GM21717 (cell line): ENCODE measurements around the gene CYB5R4.
A peak's percentile ranks its signal among the peaks of the same experiment; 100 is the strongest.

Experiments used
- ATAC-seq: cut with Tn5 transposase; IDR thresholded peaks from one replicate; pipeline ENCODE4 v1.9.1; 2021; ENCODE audit warnings: mild to moderate bottlenecking, moderate library complexity; ENCODE audit not compliant: unreplicated experiment

The CYB5R4 gene, protein sequence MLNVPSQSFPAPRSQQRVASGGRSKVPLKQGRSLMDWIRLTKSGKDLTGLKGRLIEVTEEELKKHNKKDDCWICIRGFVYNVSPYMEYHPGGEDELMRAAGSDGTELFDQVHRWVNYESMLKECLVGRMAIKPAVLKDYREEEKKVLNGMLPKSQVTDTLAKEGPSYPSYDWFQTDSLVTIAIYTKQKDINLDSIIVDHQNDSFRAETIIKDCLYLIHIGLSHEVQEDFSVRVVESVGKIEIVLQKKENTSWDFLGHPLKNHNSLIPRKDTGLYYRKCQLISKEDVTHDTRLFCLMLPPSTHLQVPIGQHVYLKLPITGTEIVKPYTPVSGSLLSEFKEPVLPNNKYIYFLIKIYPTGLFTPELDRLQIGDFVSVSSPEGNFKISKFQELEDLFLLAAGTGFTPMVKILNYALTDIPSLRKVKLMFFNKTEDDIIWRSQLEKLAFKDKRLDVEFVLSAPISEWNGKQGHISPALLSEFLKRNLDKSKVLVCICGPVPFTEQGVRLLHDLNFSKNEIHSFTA

DNA sequence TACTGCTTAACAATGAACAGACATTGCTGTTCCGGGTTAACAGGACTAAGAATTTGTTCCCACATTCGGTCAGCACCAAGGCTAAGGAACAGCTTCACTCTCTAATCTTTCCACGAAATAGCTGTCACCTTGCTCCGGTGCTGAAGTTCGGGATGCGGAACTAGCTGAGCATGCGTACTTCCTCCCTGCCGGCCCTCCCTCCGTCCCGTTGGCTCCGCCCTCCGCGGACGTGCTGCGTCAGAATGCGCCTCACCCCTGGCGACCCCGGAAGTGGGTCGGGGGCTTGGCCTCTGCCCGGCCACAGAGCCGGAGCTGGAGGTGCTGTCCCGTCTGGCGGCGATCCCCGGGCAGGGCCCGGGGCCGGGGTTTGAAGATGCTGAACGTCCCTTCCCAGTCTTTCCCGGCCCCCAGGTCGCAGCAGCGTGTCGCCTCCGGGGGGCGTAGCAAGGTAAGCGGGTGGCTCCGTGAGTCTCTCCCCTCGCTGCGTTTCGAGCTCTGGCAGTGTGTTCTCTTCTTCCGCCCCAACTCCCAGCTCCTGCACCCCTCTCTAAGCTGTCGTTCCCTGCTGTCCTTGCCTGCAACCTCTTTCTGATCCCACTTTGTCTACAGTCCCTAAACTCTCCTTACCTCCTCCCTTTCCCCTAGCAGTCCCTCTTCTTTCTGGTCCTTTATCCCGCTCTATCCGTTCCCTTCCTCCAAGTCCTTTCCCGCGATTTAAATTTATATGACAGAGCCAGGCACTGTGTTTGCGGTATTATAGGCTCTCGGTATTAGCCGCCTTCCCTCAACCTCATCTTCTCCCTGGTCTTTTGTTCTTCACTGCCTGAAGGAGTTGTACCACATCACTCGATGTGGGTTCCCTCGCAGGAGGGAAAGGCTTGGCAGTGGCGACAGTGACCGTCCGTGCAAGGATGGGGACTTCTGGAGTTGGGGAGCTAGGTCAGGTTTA lies at the start of gene CYB5R4:
Gene CYB5R4 (plus strand): TSS at position 280 of the 949 bp plus-strand sequence. CDS start 94 bp downstream, at position 374.
- ATAC-seq, result peak; percentile 99

DNA sequence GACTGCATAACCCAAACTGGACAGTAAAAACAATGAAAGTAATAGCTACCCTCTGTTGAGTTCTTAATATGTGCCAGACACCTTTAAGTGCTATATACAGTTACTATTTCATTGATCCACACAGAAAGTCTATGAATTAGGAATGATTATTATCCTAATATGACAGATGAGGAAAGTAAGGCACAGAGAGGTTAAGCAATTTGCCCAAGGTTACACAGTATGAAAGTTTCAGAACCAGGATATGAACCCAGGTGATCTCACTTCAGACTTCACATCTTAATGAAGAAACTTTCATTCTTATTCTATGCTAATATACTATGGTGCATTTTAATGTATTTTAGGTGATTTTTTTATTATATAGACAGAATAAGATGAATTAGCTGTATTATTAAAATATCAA lies 46.9 kb upstream of the CYB5R4 start:
- ATAC-seq, result no peak

DNA sequence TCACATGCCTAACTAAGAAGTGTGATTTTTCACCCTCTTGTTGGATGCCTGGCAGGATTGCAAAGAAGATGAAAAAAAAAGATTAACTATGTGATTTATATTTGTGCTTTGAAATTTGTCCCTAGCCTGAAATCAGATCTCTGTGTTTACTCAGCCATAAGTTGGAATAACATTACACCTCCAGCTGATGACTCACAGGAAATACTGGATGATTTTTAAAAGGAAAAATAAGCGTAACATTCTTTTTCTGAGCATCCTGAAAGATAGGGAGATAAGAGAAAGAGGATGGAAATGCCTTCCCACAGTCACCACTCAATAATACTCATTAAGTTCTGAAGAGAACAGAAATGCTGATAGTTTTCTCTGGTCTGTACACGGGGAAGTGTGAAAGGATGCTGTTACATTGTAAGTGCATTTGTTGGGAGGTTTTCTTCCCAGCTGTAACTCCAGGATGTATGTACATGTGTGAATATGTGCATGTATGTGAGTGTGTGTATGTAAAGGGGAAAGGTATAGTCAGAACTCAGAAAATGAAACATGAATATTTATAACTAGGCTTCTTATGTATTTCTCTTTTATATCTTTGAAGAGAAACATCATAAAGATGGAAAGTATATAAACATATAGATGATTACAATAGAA lies 43.7 kb upstream of the CYB5R4 start:
- no peak for ATAC-seq

DNA sequence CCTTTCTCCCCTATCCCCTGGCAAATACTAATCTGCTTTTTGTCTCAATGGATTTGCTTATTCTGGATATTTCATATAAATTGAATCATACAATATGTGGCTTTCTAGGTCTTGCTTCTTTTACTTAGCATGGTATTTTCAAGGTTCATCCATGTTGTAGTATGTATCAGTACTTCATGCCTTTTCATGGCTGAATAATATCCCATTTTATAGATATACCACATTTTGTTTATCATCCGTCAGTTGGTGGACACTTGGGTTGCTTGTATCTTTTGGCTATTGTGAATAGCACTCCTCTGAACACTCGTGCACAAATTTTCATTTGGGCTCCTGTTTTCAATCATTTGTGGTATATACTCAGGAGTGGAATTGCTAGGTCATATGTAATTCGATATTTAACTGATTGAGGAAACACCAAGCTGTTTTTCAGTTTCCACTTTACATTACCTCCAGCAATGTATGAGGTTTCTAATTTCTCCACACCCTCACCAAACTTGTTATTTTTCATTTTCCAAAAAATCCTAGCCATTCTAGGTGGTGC lies 36.8 kb upstream of the CYB5R4 start:
- no peak for ATAC-seq

DNA sequence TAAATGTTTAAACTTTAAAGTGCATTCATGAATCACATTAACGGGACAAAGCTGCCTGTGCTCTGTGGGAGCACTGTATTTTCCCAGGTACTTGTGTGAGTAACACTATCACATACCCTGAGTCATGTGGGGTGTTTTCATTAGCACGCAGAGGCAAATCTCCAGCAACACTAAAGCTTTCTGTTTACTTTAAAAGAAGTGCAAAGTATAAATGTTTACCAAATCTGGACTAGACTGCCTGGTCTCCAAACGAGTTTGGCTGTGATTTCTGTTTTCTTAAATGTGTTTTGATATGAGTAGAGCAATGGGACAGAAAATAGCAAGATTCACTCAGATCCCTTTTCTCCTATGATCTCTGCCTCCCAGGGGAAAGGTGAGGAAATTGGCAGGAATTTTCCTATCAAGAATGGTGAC lies 35.1 kb upstream of the CYB5R4 start:
- ATAC-seq, result no peak

DNA sequence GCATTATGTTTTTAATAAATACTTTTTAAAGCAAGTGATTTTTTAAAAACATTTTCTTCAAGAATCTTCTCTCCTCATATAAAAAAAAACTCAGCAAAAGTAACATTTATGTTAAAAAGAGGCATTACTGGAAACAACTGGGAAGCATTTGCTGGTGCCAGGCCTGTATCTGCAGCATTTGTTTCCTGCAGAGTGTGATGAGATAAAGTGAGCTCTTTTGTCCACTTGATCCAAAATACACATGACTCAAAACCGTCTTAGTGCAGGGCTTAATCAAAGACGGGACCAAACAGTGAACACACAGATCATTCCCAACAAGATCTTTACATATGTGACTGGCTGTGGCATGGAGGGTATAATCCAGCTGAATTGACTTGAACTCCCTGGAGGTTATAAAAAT lies 34.7 kb upstream of the CYB5R4 start:
- no peak for ATAC-seq

DNA sequence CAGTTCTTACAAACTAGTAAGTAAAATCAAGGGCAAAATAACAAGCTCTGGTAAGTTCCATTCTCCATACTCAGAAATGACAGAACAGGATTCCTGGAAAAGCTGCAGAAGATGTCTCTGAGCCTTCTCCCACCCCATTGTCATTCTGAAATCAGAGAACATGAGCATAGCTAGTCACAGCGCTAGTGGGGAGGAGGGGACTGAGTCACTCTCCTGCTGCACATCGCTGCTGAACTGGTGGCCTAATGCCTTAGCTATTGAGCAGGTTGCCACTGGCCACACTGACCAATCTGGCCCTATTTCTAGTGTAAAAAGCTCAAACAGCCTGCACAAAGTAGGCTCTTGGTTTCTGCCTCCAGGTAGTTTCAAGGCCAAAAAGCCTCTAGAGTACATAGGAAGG lies 32.4 kb upstream of the CYB5R4 start:
- ATAC-seq, result no peak

DNA sequence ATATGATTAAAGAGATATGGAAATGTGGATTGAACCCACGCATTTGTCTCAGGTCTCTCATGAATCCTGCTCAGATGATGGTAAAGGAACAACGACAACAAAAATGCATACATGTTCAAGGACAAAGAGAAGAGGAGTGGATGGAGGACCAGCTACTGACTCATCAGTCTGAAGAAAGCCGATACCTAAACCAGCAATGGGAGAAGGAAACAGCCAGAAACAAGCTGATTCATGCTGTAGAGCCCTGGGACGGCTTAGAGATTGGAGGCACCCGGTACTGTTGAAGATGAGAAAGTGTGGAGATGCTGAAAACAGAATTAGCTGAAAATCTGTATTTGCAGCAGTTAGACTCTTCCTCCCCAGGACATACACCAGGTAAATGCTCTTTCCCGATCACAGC lies 20.8 kb upstream of the CYB5R4 start:
- no peak for ATAC-seq

DNA sequence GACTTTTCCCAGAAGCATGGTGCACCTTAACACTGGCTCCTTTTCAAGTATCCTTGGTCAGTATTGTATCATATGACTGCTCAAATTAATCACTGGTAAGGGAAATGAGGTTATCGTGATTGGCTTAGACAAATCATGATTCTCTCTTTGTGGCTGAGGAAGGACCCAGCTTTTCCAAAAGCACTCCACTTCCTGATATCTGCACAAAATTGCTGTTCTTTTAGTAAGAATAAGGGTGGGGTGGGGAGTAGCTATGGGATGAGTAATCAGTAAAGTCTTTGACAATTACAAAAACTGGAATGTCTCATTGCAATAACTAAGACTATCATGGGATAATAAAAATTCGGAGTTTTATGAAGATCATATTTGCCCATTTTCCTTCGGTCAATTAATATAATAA lies 15.3 kb upstream of the CYB5R4 start:
- no peak for ATAC-seq

DNA sequence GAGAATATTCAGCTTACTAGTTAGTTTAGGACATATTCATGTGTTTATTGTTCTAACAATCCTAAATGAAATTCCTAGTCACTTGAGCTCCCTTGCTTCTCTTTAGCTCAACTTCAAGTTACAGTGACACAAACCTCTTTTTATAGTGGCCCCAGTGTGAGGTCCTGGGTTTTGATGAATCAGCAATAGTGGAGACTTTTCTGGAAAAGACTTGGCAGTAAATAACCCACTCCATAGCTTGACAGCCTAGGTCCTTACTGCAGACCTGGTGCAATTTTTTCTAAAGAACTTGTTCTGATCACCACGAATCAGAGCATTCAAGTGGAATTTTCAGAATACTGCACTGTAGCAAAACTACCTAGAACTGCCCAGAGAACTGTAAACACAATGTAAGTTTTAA lies 13.2 kb upstream of the CYB5R4 start:
- ATAC-seq, result no peak

DNA sequence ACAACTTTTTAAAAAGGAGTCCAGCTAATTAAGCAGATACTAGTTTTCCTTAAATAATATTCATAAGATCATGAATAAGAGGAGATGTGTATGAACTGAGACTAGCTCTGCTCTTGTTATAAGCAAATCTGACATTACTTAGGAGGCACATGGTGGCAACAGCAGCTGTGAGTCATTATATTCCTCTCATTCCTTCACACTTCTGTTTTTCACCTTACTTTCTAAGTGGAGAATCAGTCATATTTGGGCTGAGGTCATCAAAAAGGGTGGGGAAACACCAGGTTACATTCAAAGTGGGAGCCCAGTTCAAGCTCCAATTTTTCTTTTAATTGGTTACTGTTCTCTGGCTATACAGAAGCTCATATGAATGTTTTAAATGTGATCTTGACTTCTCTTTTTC lies 12.3 kb upstream of the CYB5R4 start:
- peak; percentile 97 for ATAC-seq

DNA sequence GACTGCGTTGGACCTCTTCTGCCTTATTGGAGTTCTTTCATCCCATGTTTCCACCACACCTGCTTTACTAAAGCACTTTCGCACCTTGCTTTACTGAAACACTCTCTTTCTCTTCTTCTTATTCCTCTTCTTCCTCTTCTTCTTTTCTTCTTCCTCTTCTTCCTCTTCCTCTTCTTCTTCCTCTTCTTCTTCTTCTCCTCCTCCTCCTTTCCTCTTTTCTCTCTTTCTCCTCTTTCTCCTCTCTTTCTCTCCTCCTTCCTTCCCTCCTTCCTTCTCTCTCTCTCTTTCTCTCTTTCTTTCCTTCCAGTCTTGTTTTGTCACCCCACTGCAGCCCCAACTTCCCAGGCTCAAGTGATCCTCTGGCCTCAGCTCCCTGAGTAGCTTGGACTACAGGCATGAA lies 10.4 kb upstream of the CYB5R4 start:
- ATAC-seq, result no peak

DNA sequence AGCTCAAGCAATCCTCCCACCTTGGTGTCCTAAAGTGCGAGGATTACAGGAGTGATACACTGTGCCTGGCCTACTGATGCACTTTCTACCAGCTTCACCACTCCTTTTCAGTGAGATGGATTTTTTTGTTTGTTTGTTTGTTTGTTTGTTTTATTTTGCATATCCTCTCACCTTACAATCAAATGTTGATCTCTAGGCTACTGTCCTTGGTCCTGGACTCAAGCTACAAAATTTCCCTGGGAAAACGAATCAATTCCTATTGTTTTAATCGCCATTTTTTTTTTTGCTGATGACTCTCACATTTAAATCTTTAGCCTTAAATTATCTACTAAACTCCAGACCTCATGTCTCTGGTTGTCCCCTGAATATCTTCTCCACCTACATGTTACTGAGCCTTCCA lies 9.9 kb upstream of the CYB5R4 start:
- ATAC-seq, result no peak

DNA sequence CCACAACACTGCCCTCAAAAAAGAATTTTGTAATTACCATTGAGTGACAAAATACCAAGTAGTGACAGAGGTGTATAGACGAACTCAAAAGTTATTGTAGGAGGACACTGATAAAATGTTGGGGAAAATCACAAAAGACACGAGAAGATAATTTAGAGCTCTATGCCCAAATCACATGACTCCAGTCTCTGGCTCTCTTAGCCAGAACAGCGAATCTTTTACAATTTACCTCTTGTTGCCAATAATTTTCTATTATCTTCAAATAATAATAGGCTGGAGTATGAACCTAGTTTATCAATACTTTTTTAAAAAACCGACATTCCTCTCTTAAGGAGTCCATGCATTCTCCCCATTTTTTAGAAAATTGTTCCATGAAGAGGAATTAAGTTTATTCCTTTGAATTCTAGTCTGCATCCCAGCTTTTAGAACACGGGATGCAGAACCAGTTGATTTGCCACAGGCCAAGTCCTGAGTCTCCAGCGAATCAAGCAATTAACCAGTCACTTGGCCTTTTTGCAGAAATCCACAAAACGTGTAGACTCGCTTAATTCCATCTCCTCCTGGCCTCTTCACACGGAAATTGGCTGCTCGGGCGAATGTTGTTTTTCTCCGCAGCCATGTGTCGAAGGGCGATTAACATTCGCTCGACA lies 6.8 kb upstream of the CYB5R4 start:
- ATAC-seq, result no peak

DNA sequence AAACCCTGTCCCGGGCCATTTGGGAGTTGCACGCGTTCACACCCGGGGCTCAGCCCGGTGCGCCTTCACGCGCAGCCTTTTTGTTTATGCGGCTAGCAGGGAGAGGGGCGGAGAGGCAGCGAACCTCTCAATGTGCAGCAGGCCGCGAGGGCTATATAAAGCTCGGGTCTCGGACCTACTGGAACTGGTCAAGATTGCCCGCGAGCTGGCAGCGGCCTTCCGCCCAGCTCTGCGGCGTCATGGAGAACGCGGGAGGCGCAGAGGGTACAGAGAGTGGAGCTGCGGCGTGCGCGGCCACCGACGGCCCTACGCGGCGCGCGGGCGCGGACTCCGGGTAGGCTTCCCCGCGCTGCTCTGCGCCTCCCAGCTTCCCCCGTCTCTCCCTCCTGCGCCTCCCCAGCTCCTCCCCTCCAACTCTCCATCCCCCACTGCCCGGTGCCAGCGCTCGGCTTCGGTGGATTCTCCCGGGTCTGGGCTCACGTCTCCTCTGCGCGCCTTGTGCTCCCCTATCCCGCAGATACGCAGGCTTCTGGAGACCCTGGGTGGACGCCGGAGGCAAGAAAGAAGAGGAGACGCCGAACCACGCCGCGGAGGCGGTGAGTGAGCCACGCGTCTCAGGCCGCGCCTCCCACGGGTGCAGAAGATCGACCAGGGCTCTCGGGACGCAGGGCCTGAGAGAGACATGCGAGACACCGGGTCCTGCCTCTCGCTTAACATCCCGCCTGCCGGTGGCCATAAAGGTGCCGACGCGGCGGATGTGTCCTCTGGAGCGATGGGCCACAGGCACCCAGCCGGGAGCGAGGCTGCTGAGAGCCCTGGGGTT lies 6.1 kb upstream of the CYB5R4 start, which contains the start of gene RIPPLY2:
Gene RIPPLY2 (plus strand): TSS at position 183 of the 823 bp plus-strand sequence. CDS start 57 bp downstream, at position 240.
- ATAC-seq, result no peak

DNA sequence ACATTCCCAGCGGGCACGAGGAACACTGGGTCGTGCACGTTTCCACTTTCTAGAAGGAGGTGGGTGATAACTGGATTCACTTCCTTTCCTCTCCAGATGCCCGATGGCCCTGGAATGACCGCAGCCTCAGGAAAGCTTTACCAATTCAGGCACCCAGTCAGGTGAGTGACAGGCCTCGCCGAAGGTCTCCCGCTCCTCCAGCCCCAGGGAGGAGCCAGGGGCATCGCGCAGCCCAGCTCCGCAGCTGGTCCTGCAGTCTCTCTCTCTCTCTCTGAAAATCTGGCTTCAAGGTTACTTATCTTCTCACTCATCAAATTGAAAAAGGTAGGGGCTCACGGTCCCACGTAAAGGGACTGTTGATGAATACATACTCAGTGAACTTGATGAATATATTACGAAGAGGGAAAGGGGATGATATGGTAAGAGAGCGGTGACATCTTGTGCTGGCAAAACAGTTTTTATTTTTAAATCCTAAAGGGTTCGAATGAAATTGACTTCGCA lies 5.4 kb upstream of the CYB5R4 start:
- no peak for ATAC-seq

DNA sequence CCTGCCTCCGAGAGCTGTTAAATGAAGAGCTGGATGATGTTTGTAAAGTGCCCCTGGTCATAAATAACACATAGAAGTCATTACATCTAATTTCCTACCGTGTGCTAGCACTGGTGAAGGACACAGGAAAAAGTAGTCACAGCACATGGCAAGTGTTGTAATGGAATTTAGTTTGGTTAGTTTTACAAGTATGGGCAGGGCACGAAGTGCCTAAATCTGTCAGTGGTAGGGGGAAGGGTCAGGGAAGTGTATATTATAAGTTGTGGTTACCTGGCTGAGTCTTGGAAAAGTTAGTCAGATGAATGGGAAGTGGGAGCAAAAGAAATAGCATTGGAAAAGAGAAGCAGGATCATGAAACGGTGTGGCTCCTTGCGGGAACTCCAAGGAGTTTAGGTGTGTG lies 4.7 kb upstream of the CYB5R4 start:
- no peak for ATAC-seq

DNA sequence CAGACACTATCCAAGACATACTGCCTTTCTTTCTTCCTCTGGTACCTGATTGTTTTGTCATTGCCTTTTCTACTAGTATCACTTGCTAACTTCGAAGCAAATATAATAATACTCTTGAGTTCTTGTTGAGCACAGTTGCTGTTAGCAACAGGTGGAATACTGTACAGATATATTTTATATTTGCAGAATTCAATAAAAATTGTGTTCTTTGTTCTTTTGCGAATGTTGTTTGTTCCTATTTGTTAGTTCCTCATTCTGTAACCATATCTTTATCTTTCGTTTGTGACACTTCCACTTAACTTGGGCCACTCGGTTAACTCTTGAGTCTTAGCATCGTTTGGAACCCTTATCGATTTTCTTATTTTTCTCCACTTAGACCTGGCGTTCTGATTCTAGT lies 868 bp downstream of the CYB5R4 start:
- peak; percentile 5 for ATAC-seq

DNA sequence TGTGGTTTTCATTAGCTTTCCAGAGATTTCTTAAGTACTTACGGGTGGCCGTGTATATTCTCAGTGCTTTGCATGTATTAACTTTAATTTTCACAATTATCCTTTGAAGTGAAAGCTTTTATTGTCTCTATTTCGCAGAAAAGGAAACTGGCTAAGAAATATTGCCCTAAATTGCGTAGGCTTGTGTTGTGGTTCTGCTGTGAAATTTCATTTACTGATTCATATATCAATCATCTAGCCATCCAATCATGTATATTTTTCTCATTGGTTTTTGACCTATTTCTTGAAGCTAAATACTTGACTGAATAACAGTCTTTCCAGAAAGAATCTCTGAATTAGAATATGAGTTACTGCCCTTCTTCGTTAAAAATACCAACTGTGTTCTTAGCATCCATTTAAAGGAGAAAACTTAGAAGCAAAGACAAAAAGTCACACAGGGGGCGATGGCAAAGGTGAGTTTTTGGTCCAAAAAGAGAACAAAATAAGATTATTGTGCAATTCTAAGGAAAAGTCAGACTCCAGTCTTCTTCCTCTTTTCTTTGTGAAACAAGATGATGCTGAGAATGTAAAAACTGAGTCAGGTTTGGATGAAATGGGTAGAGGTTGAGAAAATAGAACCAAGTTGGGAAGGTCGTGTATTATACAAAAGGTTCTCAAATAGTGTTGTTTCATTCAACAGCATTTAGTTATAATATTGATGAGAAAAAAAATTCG lies 1.4 kb downstream of the CYB5R4 start:
- no peak for ATAC-seq
